Ramos (cell line): ENCODE results near the gene PHKA2.

Source experiments
- in situ Hi-C: fragments of 300-500 bp; cut with MboI; formaldehyde crosslinking; loops from one replicate; pipeline ENCODE4 v1.14.3; 2022; ENCODE audit warnings: low sequenced_read_pairs; ENCODE audit not compliant: unreplicated experiment

PHKA2 gene

DNA sequence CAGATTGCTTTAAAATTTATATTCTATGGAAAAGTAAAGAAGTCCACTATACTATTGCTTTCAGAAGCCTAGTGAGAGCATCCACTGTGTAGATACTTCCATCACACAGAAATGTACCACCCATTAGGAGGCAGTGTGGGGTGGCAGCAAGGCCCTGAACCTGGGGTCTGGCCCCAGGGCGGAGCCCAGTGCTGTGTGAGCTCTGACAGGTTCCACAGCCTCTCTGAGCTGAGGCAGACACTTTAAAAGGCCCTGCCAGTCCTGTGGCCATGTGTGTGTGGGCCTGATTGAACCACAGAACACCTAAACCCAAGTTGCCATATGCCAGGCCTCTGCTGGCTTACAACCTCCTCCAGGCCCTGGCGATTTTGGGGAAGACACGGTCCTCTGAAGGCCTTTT is 49.2 kb downstream of the PHKA2 start:
- in situ Hi-C loops, result no loop called here

DNA sequence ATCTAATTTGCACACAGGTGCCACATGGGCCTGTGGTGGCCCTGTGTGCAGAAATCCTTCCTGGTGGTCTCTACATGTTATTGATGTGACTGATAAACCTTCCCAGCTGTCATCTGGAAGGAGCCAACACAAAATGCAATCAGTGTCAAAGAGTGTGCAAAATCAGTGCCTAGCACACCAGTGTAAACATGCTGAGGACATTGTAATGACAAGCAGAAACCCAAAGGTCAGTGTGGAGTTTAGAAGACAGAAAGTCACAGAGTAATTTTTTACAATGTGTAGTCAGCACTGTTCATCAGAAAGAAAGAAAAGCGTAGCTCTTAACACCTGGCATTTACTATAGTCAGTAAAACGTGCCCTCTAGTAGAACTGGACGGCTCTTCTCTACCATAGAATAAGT is 50.3 kb downstream of the PHKA2 start:
- in situ Hi-C loops, result no loop called here

DNA sequence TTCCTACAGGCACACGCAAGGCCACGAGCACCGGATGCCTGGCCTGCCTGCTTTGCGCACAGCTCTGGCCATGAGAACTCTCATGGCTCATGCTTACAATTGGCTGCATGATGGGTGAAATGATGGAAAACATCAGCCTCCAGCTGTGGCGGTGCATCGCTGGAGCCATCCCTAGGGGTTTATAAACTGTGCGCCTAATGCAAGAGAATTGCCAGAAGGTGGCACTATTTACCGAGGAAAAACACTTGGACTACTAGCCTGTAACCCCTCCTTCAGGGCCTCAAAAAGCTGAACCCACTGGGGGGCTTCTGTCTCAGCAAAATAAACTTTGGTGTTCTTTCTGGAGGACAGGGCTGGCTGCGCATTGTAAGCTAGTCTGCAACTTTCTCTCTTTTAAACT is 51.9 kb downstream of the PHKA2 start:
- in situ Hi-C loops, result no loop called here

DNA sequence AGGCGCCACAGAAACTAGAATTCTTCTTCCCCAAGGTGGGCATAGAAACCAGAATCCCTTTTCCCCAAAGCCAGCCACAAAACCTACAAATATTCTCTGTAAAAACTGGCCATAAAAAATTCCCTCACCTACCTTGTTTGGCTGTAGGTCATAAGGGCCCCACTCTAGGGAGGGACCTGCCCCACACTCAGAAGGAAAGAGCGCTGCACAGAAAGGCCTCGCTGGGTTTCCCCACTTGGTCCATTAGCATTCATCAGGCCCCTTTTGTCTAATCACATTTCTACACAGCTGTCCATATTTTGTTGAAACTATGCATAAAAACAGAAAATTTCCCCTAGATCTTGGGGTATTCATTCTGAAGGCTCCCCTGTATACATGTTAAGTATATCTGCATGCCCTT is 54.1 kb downstream of the PHKA2 start:
- in situ Hi-C loops, result no loop called here

DNA sequence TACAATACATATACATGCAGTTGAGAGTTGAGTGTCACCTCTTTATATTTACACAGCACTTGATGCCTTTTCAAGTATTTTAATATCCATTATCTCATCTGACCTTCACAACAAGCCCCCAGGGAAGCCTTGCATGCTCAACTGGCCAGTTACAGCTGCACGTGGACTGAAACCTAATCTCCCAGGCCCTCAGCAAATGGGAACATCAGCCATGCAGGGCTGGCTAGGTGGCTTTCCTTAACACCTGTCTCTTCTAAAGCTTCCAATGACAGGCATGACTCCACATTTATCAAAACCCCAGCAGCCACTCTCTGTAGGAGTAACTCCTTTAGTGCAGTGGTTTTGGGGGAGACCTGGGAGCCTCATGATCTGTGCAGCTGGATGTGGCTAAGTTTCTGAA is 56.4 kb downstream of the PHKA2 start:
- in situ Hi-C loops, result no loop called here

DNA sequence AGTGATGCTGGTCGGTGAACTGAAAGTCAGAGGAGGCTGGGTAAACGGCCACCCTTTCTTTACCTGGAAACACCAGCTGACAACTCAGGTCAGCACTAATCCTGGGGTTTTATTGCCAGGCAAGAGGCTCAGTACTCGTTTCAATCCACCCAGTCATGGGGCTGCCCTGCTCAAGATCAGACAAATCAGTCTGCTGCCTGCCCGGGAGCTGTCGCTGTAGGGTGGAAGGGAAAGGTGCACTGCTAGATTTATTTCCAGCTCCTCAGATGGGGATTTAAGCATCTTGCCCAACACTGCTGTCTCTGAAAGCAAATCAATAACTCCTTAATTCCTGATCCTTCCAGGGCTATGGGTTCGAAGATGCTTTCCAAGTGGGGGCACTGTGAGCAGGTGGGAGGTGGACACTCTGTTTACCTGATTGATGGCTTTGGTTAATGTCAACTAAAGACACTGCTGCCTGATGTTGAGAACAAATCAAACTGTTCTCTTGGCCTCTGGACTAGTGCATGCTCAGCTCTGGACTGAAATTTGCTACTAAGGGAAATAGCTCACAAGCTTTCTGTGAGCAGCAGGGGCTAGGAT is 59.3 kb downstream of the PHKA2 start:
- in situ Hi-C loops, result no loop called here

DNA sequence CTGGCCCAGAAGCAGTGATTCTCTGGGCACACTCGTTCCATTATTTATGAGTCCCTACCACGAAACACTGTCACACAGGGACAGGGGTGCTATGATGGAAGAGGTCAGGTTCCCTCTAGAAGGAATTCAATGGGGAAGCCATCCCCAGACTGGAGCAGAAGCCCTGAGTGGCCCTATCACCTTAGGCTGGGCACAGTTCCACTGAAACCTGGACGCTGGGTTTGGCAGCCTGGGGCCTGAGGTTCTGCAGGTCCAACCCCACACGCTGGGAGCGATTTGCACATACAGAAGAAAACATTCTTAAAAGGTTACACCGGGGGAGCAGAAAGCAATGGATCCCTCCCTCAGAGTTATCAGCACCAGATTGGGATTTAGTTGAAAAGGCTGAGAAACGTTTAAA is 63.3 kb downstream of the PHKA2 start:
- in situ Hi-C loops, result no loop called here

DNA sequence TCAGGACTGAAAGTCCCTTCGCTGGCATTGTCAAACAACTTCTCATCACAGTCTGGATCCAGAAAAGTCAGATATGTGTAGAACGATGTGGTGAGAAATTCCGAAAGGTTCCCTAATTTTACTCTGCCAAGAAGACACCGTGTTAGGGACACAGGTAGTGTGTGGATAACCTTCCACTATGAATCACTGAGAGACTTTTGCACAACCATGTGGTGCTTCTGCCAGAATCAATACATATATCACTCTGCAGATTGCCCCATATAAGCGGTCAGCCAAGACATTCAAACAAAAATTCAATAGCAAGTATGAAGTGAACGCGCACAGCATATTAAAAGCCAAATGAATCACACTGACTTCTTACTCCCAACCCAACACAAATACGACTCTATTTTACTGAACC is 63.8 kb downstream of the PHKA2 start:
- in situ Hi-C loops, result no loop called here

DNA sequence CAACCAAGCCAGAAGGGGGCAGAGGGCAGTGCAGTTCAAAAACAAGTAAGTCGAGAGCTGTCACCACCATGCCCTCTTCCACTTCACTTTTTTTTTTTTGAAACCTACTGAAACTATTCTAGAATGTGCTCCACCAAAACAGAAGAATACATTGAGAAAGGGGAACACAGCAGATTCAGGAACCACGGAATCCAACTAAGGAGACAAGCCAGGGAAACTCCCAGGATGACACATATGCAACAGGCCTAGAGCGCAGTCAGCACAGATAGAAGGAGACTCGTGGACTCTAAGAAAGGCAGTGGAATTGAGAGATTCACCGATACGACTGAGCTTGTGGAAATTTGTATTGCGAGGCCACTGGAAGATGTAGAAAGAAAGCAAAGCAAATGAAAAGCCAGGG is 66.1 kb downstream of the PHKA2 start:
- in situ Hi-C loops, result no loop called here

DNA sequence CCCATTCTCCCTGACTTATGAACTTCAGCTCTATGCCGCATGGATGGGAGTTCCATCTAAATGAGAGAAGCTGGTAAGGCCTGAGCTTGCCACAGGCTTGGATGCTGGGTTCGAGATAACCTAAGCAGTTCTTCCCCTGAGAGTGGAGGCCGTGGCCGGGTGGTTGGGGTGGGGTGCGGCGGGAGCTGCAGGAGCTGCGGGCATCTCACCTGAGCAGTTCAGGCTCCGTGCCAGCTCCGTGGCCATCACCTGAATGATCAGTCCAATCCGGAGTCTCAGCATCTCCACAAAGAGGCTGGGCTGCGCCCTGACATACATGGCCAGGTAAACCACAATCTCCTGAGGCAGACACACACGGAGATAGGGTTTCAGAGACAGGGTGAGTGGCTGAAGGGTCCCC is 77.6 kb downstream of the PHKA2 start:
- in situ Hi-C loops, result no loop called here

DNA sequence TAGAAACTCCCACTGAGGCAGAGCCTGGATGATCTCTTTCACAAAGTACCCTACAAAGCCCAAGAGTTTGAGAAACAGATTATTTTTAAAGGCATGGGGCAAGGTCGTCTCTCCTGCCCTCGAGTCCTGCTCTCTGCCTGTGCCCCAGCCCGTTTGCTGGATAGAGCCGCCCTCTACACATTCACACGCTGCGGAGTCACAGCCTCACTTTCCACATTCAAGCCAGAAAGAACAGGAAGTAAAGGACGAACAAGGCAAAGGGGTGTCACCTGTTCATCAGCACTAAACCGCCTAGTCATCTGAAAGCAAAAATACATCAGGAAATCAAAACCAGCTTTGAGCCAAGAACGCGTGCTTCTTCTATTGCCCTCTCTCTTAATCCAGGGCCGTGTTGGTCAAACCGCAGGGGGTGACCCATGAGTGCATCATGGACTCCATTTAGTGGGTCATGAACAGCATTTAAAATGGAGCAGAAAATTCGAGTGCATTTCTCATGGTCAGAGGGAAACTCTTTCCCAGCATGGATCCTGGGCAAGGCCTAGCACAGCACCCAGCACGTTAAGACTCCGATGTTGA is 83.4 kb downstream of the PHKA2 start:
- in situ Hi-C loops, result no loop called here

DNA sequence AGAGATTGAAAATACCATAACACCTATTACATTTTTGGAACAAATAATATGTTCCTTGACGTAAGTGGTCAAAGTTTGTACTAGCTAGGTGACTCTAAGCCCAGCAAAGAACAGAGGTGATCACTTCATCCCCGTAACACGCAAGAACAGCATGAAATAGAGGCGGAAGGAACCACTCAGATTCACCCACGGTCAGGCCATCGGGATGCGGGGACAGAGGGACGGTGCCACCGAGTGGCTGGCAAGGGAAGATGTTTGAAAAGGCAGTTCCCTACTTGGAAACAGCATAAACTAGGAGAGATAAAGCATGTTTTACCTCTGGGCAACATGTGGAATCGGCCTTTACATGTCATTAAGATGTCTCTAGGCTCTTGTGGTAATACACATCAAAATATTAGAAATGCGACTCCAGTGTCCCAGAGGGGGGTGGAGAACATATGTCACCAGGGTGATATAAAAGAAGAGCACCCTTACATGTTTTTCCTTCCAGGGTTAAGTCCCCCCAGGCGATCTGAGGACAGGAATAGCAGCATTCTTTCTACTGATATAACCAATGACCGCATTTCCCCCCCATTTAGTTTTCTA is 84.0 kb downstream of the PHKA2 start:
- in situ Hi-C loops, result loop anchor here (25.0 kb wide), 1 partner anchor 513 kb away; no protein-coding TSS in a partner anchor

DNA sequence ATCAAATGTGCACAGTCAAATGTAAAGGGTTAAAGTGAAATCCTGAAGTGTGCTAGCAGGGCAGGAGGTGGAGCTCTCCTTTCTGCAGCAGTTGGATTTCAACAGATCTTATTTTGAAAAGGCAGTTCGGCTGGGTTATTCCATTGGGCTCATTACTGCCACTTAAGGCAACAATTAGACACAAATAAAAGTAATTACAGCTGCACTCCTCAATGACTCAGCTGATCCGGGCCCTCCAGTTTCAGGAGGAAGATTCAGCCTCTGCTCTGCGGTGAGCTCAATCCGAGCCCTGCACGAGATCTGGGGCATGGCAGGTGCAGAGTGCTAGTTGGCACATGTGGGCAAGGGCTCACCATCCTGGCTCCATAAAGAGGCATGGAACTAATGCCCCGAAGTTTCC is 85.4 kb downstream of the PHKA2 start:
- in situ Hi-C loops, result loop anchor here (25.0 kb wide), 1 partner anchor 511 kb away; no protein-coding TSS in a partner anchor

DNA sequence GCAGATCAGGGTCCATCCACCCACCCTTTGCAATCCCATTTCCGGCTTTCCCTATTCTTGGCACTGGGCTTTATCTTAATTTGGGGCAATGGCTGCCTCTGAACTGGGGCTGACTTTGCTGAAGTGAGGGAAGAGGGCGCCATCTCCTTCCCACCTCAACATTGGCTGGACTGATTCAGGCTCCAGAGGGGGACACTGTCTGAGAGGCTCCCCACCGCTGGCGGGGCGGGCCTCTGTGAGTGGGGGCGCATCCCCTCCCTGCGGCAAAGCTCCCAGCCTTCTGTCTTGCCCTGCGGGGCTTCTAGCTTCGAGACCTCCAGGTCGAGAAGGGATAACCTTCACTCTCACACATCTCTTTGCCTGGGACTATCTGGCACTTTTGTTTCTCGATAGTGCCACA is 85.8 kb downstream of the PHKA2 start:
- in situ Hi-C loops, result loop anchor here (25.0 kb wide), 1 partner anchor 511 kb away; no protein-coding TSS in a partner anchor

DNA sequence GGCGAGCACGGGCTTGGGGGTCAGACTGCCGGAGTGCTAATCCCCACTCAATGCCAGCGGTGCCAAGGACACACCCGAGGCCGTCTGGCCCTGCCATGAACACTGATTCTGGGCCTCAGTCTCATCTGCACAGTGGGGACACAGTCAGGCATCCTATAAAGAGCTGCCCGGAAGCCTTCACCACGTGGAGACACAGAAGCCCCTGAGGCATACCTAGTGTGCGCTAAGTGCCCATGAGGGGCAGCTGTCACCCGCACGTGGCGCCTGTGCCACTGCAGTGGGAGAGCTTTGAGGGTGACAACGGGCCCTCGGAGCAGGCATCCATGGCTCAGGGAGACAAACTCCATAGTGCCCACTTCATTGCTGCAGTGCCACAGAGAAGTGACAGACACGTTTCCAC is 86.3 kb downstream of the PHKA2 start:
- in situ Hi-C loops, result loop anchor here (25.0 kb wide), 1 partner anchor 510 kb away; no protein-coding TSS in a partner anchor

DNA sequence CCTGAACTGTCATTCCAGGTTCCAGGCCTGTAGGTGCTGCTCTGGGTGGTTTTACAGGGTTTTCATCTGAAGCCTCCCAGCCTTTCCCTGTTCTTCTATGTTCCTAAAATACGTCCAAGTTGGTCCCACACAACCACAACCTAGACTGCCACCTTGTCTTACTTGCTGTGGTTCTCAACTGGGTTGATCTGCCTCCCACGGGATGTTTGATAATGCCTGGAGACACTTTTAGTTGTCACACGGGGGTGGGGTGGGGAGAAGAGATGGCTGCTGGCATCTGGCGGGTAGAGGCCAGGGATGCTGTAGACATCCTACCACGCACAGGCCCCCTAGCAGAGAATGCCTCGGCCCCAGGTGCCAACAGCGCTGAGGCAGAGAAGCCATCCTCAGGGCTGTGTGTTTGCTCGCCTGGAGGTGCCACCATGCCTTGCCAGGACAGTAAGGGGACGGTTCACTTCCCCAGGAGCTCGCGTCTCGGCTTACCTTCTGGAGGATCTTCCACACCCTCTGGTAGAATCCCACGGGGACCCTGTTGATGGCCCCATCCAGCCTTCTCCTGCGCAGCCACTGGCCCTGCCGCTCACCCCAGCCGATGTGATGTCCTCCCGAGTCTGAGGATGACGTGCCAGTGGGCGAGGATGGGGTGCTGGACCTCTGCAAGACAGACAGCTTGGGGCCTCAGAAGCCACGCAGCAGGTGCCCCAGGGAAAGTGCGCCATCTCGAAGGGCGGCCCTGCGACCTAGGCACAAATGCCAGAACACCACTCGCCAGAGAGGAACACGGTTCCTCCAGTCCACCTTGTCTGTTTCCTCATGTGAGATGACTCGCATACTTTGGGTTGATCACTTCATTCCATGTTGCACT is 87.0 kb downstream of the PHKA2 start:
- in situ Hi-C loops, result loop anchor here (25.0 kb wide), 1 partner anchor 510 kb away; no protein-coding TSS in a partner anchor

DNA sequence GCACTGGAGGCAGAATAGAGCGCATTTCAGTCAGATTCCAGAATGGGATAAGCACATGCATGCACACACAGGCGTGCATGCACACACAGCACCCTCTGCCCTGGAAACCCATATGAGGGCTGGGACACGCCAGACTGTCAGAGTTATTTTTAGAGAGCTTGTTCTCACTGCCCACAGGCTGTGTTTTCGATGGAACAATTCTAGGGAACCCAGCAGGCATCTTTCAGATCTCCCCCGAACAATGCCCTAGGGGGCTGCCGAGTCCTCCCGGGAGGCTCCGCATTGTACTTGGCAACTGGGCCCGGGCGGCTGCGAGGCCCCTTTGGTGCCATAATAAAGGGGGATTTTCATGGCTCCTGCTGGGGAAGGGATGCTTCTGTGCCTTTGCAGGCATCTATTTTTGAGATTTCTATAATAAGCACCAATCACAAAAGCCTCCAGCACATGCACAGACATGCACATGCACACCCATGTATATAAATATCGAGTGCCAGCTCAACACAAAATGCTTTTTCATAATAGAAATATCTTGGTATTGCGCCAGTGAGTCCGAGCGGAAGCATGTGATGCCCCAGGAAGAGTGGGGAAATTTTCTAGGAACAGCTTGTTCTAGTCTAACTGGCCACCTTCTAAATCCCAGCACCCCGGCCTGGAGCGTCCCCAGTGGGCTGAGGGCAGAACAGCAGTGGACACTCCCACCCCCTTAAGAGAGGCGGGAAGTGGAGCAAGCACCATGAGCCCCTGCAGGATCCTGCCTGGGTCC is 88.5 kb downstream of the PHKA2 start:
- in situ Hi-C loops, result loop anchor here (25.0 kb wide), 1 partner anchor 508 kb away; no protein-coding TSS in a partner anchor

DNA sequence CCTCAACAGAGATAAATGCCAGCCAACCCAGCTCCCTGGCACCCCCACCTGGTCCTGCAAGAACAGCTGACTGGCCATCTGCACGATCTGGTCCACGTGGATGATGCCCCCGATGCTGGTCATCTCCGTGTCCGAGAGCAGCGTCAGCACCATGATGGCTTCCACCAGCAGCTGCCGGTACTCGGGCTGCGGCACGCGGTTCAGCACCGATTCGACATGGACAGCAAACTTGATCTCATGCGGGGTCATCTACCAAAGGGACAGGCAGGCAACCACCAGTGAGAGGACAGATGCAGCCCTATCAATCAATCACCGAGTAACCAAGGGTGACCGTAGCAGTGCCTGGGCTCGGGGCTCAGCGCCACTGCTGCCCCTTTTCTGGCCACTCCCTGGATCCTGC is 89.8 kb downstream of the PHKA2 start:
- in situ Hi-C loops, result loop anchor here (25.0 kb wide), 1 partner anchor 507 kb away; no protein-coding TSS in a partner anchor

DNA sequence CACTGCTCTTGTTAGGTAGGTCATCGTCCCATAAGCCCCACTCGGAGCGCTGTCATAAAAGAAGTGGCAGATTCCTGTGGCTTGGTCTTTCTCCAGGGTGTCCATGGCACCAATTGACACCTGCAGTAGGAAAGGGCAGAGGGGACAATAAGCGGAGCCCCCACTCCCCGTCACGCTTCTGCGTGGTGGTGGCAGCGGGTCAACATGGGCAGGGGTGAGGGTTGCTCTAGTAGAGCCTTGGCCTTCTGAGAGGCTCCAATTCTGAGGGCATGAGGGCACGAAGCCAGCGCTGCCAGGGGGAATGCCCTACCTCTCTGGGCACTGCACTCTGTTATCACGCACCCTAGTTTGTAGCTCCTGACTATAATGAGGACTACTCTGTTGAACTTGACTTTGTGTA is 90.4 kb downstream of the PHKA2 start:
- in situ Hi-C loops, result loop anchor here (25.0 kb wide), 1 partner anchor 506 kb away; no protein-coding TSS in a partner anchor

DNA sequence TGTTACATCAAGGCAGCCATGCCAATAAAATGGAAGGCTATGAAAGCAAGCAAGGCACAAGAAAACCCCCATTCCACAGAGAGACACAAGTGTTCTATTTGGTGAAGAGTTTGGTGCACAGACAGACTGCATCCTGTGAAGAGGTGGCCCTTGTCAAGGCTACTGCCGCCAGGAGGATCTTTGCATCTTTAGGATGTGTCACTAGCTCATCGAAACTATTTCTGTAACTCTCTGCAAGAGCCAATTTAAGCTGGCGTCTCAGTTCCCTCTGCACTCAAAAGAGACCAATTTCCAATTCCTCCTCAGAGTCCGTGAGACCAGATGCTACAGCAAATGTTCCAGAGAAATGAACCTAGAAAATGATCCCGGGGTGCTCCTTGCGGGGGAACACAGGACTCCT is 91.0 kb downstream of the PHKA2 start:
- in situ Hi-C loops, result loop anchor here (25.0 kb wide), 1 partner anchor 506 kb away; no protein-coding TSS in a partner anchor
